A549 treated with Mapracorat at 1 μM for 4 hours (cell line): Measurements from ENCODE around the gene BSPRY. TPM values are rescaled to one million over a fixed set of nuclear protein-coding genes. Genes with fewer than 3 reads are reported as not detected.

ENCODE experiments used
- total RNA-seq: library from RNA; stranded (reverse); fragments of 200-300 nt; extraction: Qiagen RNA extraction; gene quantifications from 5 replicates; pipeline ENCODE4 v1.2.3, GENCODE V29; 2022

BSPRY gene
- 0.15 TPM in 1 of 5 replicates, not detected in the others for total RNA-seq

DNA sequence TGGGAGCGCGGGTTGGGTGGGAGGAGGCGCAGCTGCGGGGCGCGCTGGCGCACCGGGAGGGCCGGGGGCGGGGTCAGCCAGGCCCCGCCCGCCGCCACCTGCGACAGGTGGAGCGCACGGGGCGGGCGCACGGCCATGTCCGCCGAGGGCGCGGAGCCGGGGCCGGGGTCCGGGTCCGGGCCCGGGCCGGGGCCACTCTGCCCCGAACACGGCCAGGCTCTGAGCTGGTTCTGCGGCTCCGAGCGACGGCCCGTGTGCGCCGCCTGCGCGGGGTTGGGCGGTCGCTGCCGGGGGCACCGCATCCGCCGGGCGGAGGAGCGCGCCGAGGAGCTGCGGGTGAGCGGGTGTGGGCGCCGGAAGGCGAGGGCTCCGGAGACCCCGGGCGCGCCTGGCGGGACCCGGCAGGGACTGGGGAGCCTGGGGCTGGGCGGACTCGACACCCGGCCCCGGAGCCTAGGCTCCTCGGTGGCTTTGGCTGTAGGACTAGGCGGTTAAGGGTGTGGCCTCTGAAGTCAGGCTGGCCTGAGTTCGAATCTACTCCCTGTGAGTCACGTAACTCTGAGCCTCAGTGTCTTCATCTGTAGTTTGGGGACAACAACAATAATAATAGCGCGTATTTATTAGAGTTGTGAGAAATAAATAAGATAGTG lies at the start of gene BSPRY:
TSS of gene BSPRY (plus strand) at position 97 of the 650 bp plus-strand sequence. CDS start at position 136, 39 bp downstream.

DNA sequence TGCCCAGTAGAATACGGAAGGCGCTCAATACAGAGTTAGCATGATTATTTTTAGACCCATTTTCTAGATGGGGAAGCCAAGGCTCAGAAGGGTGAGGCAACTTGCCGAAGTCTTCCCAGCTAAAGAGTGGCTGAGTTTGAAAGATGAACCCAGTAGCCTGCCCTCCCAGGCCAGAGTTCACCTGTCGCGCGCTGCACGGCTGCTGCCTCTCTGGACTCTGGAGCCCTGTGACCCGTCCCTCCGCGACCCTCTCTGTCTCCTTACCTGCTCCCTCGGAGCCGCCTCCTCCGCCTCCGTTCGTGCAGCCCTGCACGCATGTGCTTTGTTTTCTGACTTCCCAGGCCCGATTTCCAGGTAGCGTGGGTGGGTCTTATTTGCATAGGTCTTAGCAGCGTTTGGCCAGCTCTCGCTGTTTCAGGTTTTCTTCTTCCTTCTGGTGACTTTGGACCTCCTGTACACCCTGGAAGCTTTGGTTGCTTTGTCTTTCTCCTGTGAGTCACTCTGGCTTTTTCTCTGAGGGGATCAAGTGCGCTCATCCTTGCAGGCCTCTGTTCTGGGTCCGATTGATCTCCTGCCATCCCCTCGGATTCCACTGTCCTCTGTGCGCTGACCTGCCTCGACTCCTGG lies 46.4 kb upstream of the BSPRY start, which contains the start of gene RNF183:
TSS of gene RNF183 (minus strand) at position 585 of the 627 bp plus-strand sequence. CDS start 5,192 bp downstream, outside the sequence.

DNA sequence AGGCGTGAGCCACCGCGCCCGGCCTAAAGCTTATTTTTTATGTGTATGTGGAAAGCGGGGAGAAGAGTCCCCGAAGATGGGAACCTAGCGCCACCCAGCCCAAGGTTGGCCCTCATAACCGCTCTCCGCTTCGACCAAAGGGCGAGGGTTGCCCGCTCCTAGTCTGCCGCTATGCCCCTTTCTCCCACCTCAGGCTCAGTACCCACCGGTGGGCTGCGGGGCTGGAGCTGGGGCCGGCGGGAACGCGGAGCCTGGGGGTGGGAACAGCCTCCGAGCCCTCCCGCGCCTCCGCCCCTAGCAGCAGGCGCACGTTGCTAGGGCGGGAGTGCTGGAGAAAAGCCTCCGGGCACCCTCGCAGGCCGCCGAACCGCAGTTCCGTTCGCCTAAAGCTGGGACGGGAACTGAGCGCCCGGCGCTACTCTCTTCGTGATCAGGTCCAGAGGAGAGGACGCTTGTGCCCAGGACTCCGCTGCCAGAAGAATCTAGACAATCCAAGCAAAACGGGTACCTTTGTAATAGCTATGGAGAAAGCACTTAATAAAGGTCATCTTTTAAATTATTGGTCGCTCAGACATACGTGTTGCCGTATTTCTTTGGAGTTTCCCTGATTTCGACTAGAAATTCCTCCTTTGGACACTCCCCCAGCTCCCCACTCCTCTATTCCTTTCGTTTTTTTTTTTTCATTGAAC lies 9.2 kb upstream of the BSPRY start, which contains the start of gene WDR31:
TSS of gene WDR31 (minus strand) at position 265 of the 689 bp plus-strand sequence. CDS start 8,253 bp downstream, outside the sequence.

DNA sequence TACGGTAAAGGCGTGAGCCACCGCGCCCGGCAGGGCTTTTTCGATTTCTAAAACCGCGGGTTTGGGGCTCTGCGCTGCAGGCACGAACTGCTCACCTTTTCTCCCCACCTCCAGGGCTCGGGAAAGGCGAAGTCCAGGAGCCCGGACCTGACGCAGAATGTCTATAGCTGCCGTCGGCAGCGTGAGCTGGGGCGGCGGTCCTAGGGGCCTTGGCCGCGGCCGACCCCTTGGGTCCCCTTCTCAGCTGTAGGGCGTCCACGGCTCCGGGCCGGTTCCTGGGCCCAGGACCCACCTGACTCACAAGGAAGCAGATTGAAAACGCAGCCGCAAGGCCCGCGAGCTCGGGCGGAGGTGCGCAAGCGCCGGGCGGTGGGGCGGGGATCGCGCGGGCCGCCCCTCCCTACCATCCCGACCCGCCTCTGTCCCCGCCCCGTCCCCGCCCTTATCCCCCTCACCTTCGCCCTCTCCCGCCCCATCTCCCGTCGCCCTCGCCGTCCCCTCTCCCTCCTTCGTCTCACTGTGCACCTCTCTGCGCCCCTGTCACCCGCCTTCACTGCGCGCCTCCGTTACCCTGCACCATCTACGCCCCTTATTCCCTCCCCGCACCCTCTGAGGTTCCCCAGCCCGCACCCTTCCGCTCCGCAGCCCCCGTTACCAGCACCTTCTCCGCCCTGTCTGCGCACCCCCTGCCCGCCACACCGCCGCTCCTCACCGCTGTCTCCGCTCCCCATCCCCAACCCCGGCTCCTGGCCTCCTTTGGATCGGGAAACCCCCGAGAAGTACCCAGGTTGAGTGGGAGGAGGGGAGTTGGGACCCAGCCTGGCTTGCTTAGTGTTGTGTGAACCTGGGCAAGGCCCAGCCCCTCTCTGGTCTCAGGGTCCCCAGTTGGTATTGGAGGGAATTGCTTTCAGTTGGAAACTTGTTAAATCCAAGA lies 27.6 kb downstream of the BSPRY start, which contains the start of gene HDHD3:
TSS of gene HDHD3 (minus strand) at position 353 of the 934 bp plus-strand sequence. CDS start 2,632 bp downstream, outside the sequence.

DNA sequence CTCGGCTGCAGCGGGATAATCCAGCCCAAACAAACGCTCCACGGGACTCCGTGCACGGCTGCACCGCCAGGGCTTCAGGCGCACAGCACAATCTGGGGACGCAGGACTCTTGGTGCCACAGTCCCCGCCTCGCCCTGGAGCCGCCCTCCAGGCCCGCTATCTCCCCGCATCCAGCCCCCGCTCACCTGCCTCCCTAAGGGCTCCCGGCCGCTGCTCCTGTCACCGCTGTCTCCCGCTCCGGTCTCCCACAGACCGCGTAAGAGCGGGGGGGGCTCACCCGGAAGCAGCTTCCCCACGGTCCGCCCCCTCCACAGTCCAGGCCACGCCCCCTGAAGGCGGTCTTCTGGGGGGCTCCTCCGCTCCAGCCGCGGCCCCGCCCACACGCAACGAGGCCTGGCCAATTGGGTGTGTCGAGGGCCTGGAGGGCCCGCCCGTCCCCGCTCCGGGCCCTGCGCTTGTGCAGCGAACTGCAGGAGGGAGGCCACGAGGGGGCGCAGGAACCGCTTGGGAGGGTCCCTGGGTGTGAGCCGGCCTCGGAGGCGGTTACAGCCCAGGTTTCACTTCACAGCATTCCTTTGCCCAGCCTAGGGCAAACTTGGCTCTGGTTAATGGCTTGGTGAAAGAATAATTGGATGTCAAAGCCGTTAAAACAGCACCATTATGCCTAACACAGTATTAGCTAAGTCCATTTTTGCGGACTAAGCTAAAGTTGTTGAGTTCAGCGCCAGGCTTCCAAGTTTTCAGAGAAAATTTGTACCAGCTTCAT lies 51.9 kb downstream of the BSPRY start, which contains the start of gene ALAD:
TSS of gene ALAD (minus strand) at position 258 of the 766 bp plus-strand sequence. CDS start 7,725 bp downstream, outside the sequence.

DNA sequence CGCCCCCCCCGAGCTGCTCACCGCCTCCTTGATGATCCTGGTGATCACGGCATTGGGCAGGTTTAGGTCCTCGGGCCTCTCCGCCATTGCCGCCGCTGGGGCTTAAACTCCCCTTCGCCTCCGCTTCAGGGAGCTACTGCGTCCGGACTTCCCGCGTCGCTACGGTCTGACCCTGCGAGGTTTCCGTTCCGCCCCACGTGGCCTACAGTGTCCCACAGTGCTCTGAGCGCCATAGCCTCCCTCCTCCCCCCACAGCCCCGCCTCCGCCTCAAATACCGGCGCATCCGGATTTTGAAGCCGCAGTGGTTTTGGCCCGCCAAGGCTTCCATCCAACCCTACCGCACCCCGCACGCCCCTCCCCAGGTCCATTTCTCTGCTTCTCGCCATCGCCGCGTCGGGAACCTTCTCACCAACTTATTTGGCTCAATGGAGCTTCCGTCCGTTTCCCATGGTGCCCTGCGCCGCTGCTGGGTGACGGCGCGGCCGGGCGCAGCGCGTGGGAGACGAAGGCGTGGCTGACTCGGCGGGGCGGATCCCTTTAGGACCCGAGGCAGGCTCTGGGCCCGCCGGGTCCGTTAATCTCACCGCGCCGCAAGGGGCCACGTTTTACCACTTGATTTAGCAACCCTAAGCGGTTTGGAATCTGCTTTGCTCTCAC lies 61.0 kb downstream of the BSPRY start, which contains the start of the genes C9orf43 and POLE3:
TSS of gene C9orf43 (plus strand) at position 541 of the 658 bp plus-strand sequence. CDS start 2,747 bp downstream, outside the sequence.
TSS of gene POLE3 (minus strand) at position 469 of the 658 bp plus-strand sequence. CDS start at position 87, 382 bp downstream.

Other genes starting within 250 kb of the BSPRY start
- gene SLC31A2, start 198.5 kb upstream of the BSPRY start, total RNA-seq = 7.0 to 8.9 TPM (median 8.1 TPM) in 5 replicates
- 15.6 to 17.7 TPM (median 16.4 TPM) in 5 replicates for gene FKBP15, start 128.3 kb upstream of the BSPRY start, total RNA-seq
- 18.6 to 21.1 TPM (median 19.8 TPM) in 5 replicates for gene SLC31A1, start 128.0 kb upstream of the BSPRY start, total RNA-seq
- 41.8 to 59.3 TPM (median 45.5 TPM) in 5 replicates for gene CDC26, start 74.0 kb upstream of the BSPRY start, total RNA-seq
- gene PRPF4, start 73.9 kb upstream of the BSPRY start, total RNA-seq = 52.7 to 56.0 TPM (median 54.4 TPM) in 5 replicates
- 0.08 TPM in 1 of 5 replicates, not detected in the others for gene RNF183, start 46.2 kb upstream of the BSPRY start, total RNA-seq
- gene WDR31, start 9.3 kb upstream of the BSPRY start, total RNA-seq = 1.0 to 1.4 TPM (median 1.1 TPM) in 5 replicates
- 18.5 to 26.2 TPM (median 22.2 TPM) in 5 replicates for gene HDHD3, start 27.4 kb downstream of the BSPRY start, total RNA-seq
- gene ALAD, start 51.7 kb downstream of the BSPRY start, total RNA-seq = 13.2 to 16.3 TPM (median 15.3 TPM) in 5 replicates
- gene POLE3, start 61.1 kb downstream of the BSPRY start, total RNA-seq = 99.2 to 118 TPM (median 108 TPM) in 5 replicates
- gene C9orf43, start 61.2 kb downstream of the BSPRY start, total RNA-seq = 0.45 to 0.73 TPM (median 0.57 TPM) in 5 replicates
- gene RGS3, start 114.2 kb downstream of the BSPRY start, total RNA-seq = 18.8 to 25.8 TPM (median 19.9 TPM) in 5 replicates